ENCODE measurements around the gene TMEM91. TPM values are rescaled to one million over a fixed set of nuclear protein-coding genes. Genes with fewer than 3 reads are reported as not detected.
A peak's percentile ranks its signal among the peaks of the same experiment; 100 is the strongest.

The TMEM91 gene
- total and polyA plus RNA-seq, 2 donors (not counting 1 experiment from before 2014, with no cell fraction given): 3.7 to 9.7 TPM

DNA sequence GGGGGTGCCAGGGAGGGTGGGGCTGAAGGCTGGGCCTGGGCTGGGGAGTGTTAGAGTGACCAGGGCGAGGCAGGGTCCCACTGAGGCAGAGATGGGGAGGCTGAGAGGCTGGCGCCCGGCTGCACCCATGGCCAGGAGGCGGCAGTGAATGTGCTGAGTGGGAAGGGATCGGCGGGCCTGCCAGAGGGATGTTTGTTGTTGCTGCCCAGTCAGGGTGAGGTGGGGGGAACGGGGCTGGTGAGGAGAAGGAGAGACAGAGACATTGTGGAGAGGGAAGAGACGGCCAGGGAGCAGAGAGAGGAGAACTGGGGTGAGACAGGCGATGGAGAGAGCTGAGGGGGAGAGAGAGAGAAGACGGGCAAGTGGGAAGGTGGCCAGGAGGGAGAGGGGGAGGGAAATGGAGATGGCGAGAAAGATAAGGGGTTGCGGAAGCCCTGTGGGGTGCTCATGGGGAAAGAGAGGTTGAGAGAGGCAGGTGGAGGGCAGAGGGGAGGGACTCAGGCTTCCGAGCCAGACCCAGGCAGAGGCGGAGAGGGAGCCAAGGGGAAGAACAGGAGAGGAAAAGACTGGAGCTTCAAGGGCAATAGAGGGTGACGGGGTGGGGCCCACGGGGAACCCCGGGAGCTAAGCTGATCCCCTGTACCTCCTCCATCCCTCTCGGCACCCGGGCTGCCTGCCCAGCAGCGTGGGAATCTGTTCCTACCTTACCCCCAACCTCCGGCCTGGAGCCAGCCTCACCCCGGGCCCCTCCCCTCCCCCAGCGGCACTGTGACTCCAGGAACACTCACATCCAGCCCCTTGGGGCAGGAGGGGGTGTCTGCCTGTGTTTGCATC lies 51.5 kb downstream of the TMEM91 start:
- Histone ChIP-seq H3K4me1 (ENCODE audit: control insufficient read depth, extremely low read depth, insufficient read depth, low read length) (peaks cover 9% of the 10 kb centered on the region), H3K79me2 (ENCODE audit: control insufficient read depth, insufficient read depth, low read length) (no peaks in the 10 kb centered on the region), H3K4me2 (ENCODE audit: extremely low read depth, insufficient read depth, low read length) (peak overlapping the region; percentile 66), H3K27ac (ENCODE audit: insufficient read depth, low read length) (peak overlapping the region; percentile 44), H2AFZ (ENCODE audit: low read length) (peak overlapping the region; percentile 34), H3K27me3 (ENCODE audit: control insufficient read depth, insufficient read depth, low read length) (no peaks in the 10 kb centered on the region), H3K4me3 (replicated peaks in 1 of 4; ENCODE audit: control extremely low read depth in 1 of 4, insufficient read depth in 1 of 4, low read depth in 3 of 4, low read length in 4 of 4) (peak overlapping the region; percentile 4 to 60 (median 18)), H3K9me3 (ENCODE audit: control insufficient read depth, insufficient read depth, low read depth, low read length) (no peaks in the 10 kb centered on the region), H4K20me1 (ENCODE audit: control insufficient read depth, extremely low read depth, insufficient read depth, low read length) (no peaks in the 10 kb centered on the region), H3K36me3 (ENCODE audit: control insufficient read depth, insufficient read depth, low read length) (peaks cover 21% of the 10 kb centered on the region), H3K9ac (ENCODE audit: insufficient read depth, low read length) (no peak overlapping the region)
- no peak for TF ChIP-seq EZH2 (IDR thresholded peaks at IDR 0.05; ENCODE audit: low read length, missing control alignments)
- TF ChIP-seq CTCF (conservative IDR thresholded peaks at IDR 0.05 in 1 of 2, IDR thresholded peaks at IDR 0.05 in 1 of 2; ENCODE audit: low read depth in 1 of 2, low read length in 2 of 2): no peak
- DNase-seq (ENCODE audit: low read depth in 2 of 2): peak in 1 of 2 donors; percentile 27

DNA sequence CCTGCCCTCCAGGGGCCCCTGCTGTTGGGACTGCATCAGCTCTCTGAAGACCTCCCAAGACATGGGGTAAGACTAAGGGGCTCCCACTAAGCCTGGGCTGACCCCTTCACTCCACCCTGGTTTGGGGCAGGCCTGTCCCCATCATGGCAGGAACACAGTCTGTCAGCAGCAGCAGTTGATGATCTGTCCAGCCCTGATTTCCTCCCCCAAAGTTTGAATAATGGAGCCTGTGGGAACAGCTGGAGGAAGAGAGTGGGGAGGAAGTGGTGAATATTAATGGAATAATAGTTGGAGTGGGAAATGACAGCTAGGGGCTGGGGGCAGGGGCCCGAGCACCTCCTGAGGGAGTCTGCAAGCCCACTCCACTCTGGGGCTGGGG lies 52.1 kb downstream of the TMEM91 start:
- DNase-seq (ENCODE audit: low read depth in 2 of 2): no peak
- H3K9ac ChIP-seq (ENCODE audit: insufficient read depth, low read length): no peak overlapping the region
- H3K79me2 ChIP-seq (ENCODE audit: control insufficient read depth, insufficient read depth, low read length): no peaks in the 10 kb centered on the region
- TF ChIP-seq CTCF (conservative IDR thresholded peaks at IDR 0.05 in 1 of 2, IDR thresholded peaks at IDR 0.05 in 1 of 2; ENCODE audit: low read depth in 1 of 2, low read length in 2 of 2): no peak
- TF ChIP-seq EZH2 (IDR thresholded peaks at IDR 0.05; ENCODE audit: low read length, missing control alignments): no peak
- H3K4me1 ChIP-seq (ENCODE audit: control insufficient read depth, extremely low read depth, insufficient read depth, low read length): peaks cover 9% of the 10 kb centered on the region
- no peak overlapping the region for H3K27ac ChIP-seq (ENCODE audit: insufficient read depth, low read length)
- H2AFZ ChIP-seq (ENCODE audit: low read length): no peak overlapping the region
- no peaks in the 10 kb centered on the region for H3K9me3 ChIP-seq (ENCODE audit: control insufficient read depth, insufficient read depth, low read depth, low read length)
- H3K4me3 ChIP-seq (replicated peaks in 1 of 4; ENCODE audit: control extremely low read depth in 1 of 4, insufficient read depth in 1 of 4, low read depth in 3 of 4, low read length in 4 of 4): peak overlapping the region in 1 of 4 experiments; percentile 60
- H3K27me3 ChIP-seq (ENCODE audit: control insufficient read depth, insufficient read depth, low read length): no peaks in the 10 kb centered on the region
- H4K20me1 ChIP-seq (ENCODE audit: control insufficient read depth, extremely low read depth, insufficient read depth, low read length): no peaks in the 10 kb centered on the region
- H3K4me2 ChIP-seq (ENCODE audit: extremely low read depth, insufficient read depth, low read length): peak overlapping the region; percentile 66
- peaks cover 21% of the 10 kb centered on the region for H3K36me3 ChIP-seq (ENCODE audit: control insufficient read depth, insufficient read depth, low read length)

DNA sequence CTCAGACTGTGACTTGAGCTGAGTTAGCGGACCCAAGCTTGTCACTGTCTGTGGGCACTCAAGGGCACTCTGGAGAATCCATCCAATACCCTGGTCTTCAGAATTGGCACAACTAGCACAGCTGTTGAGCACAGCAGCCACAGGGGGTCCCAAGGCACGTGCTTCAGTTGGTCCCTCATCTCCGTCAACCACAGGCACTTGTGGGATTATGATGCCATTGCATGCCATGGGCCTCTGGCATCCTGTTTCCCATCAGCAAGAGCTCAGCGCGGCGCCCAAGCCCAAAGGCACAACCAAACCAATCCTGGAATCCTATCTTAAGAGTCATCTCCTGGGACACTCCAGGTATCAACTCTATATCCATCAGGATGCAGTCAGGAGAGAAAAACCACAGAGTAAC lies 54.6 kb downstream of the TMEM91 start:
- Histone ChIP-seq H4K20me1 (ENCODE audit: control insufficient read depth, extremely low read depth, insufficient read depth, low read length) (no peaks in the 10 kb centered on the region), H3K4me3 (replicated peaks in 1 of 4; ENCODE audit: control extremely low read depth in 1 of 4, insufficient read depth in 1 of 4, low read depth in 3 of 4, low read length in 4 of 4) (no peak overlapping the region), H3K4me1 (ENCODE audit: control insufficient read depth, extremely low read depth, insufficient read depth, low read length) (peaks cover 9% of the 10 kb centered on the region), H3K4me2 (ENCODE audit: extremely low read depth, insufficient read depth, low read length) (no peak overlapping the region), H3K9ac (ENCODE audit: insufficient read depth, low read length) (no peak overlapping the region), H3K27ac (ENCODE audit: insufficient read depth, low read length) (no peak overlapping the region), H3K27me3 (ENCODE audit: control insufficient read depth, insufficient read depth, low read length) (no peaks in the 10 kb centered on the region), H3K36me3 (ENCODE audit: control insufficient read depth, insufficient read depth, low read length) (peaks cover 10% of the 10 kb centered on the region), H3K9me3 (ENCODE audit: control insufficient read depth, insufficient read depth, low read depth, low read length) (no peaks in the 10 kb centered on the region), H3K79me2 (ENCODE audit: control insufficient read depth, insufficient read depth, low read length) (no peaks in the 10 kb centered on the region), H2AFZ (ENCODE audit: low read length) (no peak overlapping the region)
- TF ChIP-seq CTCF (conservative IDR thresholded peaks at IDR 0.05 in 1 of 2, IDR thresholded peaks at IDR 0.05 in 1 of 2; ENCODE audit: low read depth in 1 of 2, low read length in 2 of 2) (no peak), EZH2 (IDR thresholded peaks at IDR 0.05; ENCODE audit: low read length, missing control alignments) (no peak)
- no peak for DNase-seq (ENCODE audit: low read depth in 2 of 2)

Measured in fibroblast of lung (primary cell).